ENCODE results near the gene RBMS1.

DNA sequence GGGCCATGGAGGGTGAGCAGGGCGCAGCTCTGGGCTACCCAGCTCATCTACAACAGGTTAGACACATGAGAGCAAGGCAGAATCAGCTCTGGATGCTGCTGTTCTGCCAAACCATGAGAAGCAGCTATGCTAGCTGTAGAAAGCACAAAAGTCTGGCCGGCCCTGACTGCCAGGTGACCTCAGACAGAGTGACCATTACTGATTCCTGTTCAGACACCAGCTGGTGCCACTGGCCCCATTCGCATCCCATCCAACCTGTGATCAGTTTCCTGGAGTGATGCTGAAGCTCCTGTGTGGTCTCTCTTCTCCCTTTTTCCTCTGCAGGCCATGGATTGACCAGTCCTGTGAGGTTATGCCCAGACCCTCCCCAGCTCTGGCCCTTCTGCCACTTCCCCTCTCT, 14.3 kb downstream of the RBMS1 start:
- no peak for TF ChIP-seq CTCF (IDR thresholded peaks at IDR 0.05; ENCODE audit: insufficient read depth, low read length)
- TF ChIP-seq POLR2AphosphoS5 (IDR thresholded peaks at IDR 0.05; ENCODE audit: low read depth): no peak
- no peak for TF ChIP-seq GABPA (IDR thresholded peaks at IDR 0.05; ENCODE audit: low read depth)
- TF ChIP-seq REST (IDR thresholded peaks at IDR 0.05; ENCODE audit: insufficient replicate concordance, low read depth): no peak
- TF ChIP-seq SPI1 (IDR thresholded peaks at IDR 0.05; ENCODE audit: borderline replicate concordance, low read depth): no peak

Data from HL-60 (cell line).